HG03135 (cell line): ENCODE data around the gene ATRX.
"Not testable (repeated sequence)": the region's sequence is repeated elsewhere in the genome, so short reads cannot be mapped to it uniquely, and the experiment has no call there.

Experiments
- ATAC-seq: cut with Tn5 transposase; IDR thresholded peaks from one replicate; pipeline ENCODE4 v1.9.1; 2021; ENCODE audit warnings: mild to moderate bottlenecking, moderate library complexity; ENCODE audit not compliant: unreplicated experiment

The ATRX gene

DNA sequence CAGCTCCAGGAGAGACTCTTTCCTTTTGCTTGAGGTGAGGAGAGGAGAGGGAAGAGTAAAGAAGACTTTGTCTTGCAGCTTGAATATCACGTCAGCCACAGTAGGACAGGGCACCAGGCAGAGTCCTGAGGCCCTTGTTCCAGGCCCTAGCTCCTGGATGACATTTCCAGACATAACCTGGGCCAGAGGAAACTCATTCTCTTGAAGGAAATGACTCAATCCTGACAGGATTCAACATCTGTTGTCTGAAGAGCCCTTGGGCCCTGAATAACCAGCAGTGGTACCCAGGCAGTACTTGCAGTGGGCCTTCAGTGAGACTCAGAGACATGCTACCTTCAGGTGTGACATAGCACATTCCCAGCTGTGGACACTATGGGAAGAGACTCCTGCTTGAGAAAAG lies 276.0 kb downstream of the ATRX start:
- no peak for ATAC-seq

DNA sequence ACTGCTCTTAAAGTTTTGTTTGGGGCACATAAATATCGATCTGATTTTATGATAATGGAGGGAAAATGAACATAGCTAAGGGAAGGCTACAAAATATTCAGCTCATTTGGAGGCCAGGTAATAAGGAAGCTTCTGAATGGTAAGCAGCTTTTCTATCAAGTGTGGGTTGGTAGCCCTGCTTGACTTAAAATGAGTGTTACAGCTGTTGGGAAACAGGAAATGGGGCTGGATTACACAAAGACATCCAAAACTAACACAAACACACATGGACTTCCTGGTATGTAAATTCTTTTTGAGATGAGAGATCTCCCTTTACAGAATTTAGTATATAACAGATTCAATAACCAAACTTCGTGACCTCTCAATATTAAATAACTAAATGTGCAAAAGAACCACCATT lies 280.8 kb downstream of the ATRX start:
- no peak for ATAC-seq

DNA sequence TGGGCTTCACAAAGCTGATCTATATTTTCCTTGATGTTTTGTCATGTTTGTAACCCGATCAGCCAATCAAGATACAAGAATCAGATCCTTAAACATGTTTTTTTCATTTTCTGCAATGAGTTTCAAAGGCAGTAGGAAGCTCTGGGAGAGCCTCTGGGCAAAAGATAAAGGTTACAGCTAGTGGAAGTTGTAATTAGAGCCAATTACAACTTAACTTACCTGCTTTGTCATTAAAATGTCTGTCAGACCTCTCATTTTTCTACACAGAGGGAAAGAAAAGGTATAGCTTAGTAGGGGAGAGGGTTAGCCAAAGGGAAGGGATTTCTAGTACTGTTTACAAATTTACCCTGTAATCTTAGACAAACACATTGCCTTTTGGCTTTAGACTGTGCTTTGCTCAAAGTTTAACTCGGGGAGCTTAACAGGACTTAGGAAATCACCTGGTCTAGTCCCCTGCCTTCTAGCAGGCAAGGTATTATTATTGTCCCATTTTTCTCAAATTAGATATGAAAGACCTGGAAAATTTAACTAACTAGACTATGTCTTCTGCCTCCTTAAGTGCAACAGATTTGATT lies 283.0 kb downstream of the ATRX start:
- ATAC-seq, result no peak

DNA sequence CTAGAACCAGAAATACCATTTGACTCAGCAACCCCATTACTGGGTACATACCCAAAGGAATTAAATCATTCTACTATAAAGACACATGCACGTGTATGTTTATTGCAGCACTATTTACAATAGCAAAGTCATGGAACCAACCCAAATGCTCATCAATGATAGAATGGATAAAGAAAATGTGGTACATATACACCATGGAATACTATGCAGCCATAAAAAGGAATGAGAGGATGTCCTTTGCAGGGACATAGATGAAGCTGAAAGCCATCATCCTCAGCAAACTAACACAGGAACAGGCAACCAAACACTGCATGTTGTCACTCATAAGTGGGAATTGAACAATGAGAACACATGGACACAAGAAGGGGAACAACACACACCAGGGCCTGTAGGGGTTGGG lies 285.9 kb downstream of the ATRX start:
- ATAC-seq, result not testable (repeated sequence)

DNA sequence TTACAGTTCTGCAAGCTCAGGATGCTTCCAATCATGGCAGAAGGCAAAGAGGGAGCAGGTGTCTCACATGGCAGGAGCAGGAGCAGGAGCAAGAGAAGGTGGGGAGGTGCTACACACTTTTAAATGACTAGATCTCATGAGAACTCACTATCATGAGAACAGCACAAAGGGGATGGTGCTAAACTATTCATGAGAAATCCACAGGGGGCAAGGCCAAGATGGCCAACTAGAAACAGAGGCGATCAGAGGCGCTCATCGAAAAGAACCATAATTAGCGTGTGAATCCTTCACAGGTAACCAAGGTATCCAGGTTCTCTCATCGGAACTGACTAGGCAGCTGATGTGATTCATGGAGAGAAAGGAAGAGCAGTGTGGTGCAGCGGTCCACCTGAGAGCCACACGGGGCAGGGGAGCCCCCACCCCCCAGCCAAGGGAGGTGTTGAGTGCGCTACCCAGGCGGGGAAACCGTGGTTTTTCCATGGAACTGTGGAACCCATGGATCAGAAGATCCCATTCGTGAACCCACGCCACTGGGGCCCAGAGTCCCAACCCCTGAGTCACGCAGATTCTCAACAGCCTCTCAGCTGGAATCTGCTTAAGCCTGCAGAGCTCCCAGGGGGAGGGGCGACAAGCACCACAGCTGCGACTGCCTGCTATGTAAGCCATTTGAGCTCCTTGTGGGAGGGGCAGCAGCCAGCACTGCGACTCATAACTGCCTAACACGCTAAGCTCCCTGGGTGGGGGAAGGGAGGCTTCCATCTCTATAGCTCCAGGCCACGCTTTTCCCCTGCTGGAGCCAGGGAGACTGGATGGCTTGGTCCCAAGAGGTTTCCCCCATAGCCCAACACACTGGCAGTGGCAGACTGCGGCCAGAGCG lies 292.1 kb downstream of the ATRX start:
- ATAC-seq, result no peak

DNA sequence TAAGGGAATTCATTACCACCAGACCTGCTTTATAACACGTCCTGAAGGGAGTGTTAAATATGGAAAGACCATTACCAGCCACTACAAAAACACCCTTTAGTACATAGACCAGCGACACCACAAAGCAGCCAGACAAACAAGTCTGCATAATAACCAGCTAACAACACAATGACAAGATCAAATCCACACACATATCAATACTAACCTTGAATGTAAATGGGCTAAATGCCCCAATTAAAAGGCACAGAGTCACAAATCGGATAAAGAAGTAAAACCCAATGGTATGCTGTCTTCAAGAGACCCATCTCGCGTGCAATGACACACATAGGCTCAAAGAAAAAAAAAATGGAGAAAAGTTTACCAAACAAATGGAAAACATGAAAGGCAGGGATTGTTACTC lies 302.0 kb downstream of the ATRX start:
- no peak for ATAC-seq

DNA sequence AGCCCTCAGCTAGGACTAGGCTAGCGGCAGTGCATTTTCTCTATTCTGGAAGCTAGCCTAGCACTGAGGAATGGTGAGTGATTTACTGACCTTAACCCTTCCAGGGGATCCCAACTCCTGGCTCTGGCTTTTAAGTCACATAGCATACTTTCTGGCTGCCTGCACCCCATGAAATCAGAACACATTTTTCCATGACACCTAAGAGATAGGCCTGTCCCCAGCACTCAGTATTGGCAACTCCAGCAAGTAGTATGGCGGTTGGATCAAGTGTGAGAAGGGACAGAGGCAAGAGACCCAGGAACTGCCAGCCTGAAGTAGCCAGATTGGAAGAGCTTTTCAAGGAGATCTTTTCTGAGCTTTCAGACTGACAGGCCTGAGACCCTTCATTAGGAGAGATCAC lies 330.6 kb downstream of the ATRX start:
- no peak for ATAC-seq
